Hepatocyte (in vitro differentiated cells): Measurements from ENCODE around the gene CEP78.

Source experiments
- EZH2 ChIP-seq: fragments of 200-600 bp; sonication (generic); IDR thresholded peaks from 2 replicates; pipeline ENCODE4 v1.6.1; 2016; ENCODE audit warnings: antibody characterized with exemption, mild to moderate bottlenecking, borderline replicate concordance
- EZH2phosphoT487 ChIP-seq: fragments of 200-600 bp; sonication (generic); IDR thresholded peaks from one replicate; pipeline ENCODE4 v1.6.1; 2018; ENCODE audit warnings: antibody characterized with exemption, mild to moderate bottlenecking, low read depth, moderate library complexity; ENCODE audit not compliant: unreplicated experiment, severe bottlenecking
- TF ChIP-seq, protein P1 (sequence below): fragments of 200-600 bp; sonication (generic); IDR thresholded peaks from 2 replicates; pipeline ENCODE4 v1.5.1; 2016; ENCODE audit warnings: antibody characterized with exemption, mild to moderate bottlenecking; ENCODE audit not compliant: poor library complexity

DNA sequence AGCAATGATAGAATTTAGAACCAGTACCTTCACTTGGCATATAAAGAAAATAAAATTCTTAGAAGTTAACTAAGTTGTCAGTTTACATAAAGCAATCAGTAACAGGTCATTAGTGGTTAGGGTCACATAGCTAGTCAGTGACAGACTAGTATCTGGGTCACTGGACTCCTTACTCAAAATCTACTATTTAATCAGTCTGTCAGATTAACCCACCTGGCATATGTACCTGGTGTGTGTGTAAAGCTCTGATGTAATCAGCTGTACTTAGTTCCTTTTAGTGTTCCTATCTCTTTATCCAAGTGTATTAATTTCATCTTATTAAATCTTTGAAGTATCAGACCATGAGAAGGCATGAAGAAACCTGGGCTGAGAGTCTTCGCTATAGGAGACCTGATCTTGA lies 7.3 kb downstream of the CEP78 start:
- TF ChIP-seq, protein P1, sequence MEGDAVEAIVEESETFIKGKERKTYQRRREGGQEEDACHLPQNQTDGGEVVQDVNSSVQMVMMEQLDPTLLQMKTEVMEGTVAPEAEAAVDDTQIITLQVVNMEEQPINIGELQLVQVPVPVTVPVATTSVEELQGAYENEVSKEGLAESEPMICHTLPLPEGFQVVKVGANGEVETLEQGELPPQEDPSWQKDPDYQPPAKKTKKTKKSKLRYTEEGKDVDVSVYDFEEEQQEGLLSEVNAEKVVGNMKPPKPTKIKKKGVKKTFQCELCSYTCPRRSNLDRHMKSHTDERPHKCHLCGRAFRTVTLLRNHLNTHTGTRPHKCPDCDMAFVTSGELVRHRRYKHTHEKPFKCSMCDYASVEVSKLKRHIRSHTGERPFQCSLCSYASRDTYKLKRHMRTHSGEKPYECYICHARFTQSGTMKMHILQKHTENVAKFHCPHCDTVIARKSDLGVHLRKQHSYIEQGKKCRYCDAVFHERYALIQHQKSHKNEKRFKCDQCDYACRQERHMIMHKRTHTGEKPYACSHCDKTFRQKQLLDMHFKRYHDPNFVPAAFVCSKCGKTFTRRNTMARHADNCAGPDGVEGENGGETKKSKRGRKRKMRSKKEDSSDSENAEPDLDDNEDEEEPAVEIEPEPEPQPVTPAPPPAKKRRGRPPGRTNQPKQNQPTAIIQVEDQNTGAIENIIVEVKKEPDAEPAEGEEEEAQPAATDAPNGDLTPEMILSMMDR = no peak
- TF ChIP-seq EZH2 (no peak), EZH2phosphoT487 (no peak)
